PC-3 (cell line): ENCODE results near the gene EPHA3. TPM values are rescaled to one million over a fixed set of nuclear protein-coding genes. Genes with fewer than 3 reads are reported as not detected.

ENCODE experiments used
- ATAC-seq: fragments of 200-7000 bp; cut with Tn5 transposase; 2 replicates; pipeline ENCODE4 v1.9.1; 2020; ENCODE audit warnings: mild to moderate bottlenecking, moderate library complexity
- BruUV-seq: library from RNA; stranded (reverse); fragments of 400-500 nt; replicated peaks from 2 replicates; lab custom pipeline; 2021; lab: Mats Ljungman, UMichigan
- CTCF ChIA-PET: fragments of 300-600 bp; sonication (Branson Sonifier 250); formaldehyde crosslinking; loops from one replicate; lab custom pipeline; 2022; ENCODE audit warnings: antibody characterized with exemption; lab: Charles Lee
- POLR2A ChIA-PET: fragments of 300-600 bp; sonication (Branson Sonifier 250); formaldehyde crosslinking; loops from one replicate; lab custom pipeline; 2022; ENCODE audit warnings: antibody characterized with exemption; ENCODE audit not compliant: unreplicated experiment; lab: Charles Lee
- DNase-seq: peaks from one replicate; pipeline ENCODE4 v3.0.0-alpha.2; 2015
- H2AFZ ChIP-seq: fragments of 300-600 bp; sonication (generic); 2 replicates; pipeline ENCODE4 v1.6.0; 2016; ENCODE audit warnings: antibody characterized with exemption, low read length
- H3F3A ChIP-seq: fragments of 300-600 bp; sonication (generic); one replicate; pipeline ENCODE4 v1.6.0; 2017; ENCODE audit warnings: antibody characterized with exemption, low read length, control low read depth, mild to moderate bottlenecking; ENCODE audit not compliant: unreplicated experiment
- H3K27ac ChIP-seq: fragments of 300-600 bp; sonication (generic); 2 replicates; pipeline ENCODE4 v1.5.1; 2016; ENCODE audit warnings: mild to moderate bottlenecking, low read length
- H3K27me3 ChIP-seq: fragments of 300-600 bp; sonication (generic); 2 replicates; pipeline ENCODE4 v1.6.1; 2016; ENCODE audit warnings: low read length, mixed read lengths
- H3K36me3 ChIP-seq: fragments of 300-600 bp; sonication (generic); 2 replicates; pipeline ENCODE4 v1.6.1; 2016; ENCODE audit warnings: low read depth, mixed run types, low read length, mixed read lengths
- H3K4me1 ChIP-seq: fragments of 300-600 bp; sonication (generic); 2 replicates; pipeline ENCODE4 v1.5.1; 2016; ENCODE audit warnings: low read length; ENCODE audit not compliant: insufficient read depth
- H3K4me2 ChIP-seq: fragments of 300-600 bp; sonication (generic); 2 replicates; pipeline ENCODE4 v1.6.0; 2016; ENCODE audit warnings: low read length
- H3K4me3 ChIP-seq: fragments of 300-600 bp; sonication (generic); 2 replicates; pipeline ENCODE4 v1.5.1; 2016; ENCODE audit warnings: mild to moderate bottlenecking, low read length, mixed read lengths
- H3K79me2 ChIP-seq: fragments of 300-600 bp; sonication (generic); 2 replicates; pipeline ENCODE4 v1.6.1; 2017; ENCODE audit warnings: low read length, mixed read lengths
- H3K9ac ChIP-seq: fragments of 300-600 bp; sonication (generic); 2 replicates; pipeline ENCODE4 v1.6.0; 2016; ENCODE audit warnings: mild to moderate bottlenecking, low read length
- H3K9me2 ChIP-seq: fragments of 300-600 bp; sonication (generic); replicated peaks from 2 replicates; pipeline ENCODE4 v1.6.1; 2016; ENCODE audit warnings: mixed run types, low read length, mixed read lengths
- H3K9me3 ChIP-seq: fragments of 300-600 bp; sonication (generic); 2 replicates; pipeline ENCODE4 v1.6.1; 2016; ENCODE audit warnings: low read length, mixed read lengths
- H4K20me1 ChIP-seq: fragments of 300-600 bp; sonication (generic); 2 replicates; pipeline ENCODE4 v1.6.1; 2016; ENCODE audit warnings: low read length, mixed read lengths
- CTCF ChIP-seq: fragments of 300-600 bp; sonication (generic); conservative IDR thresholded peaks from 2 replicates; pipeline ENCODE4 v1.5.1; 2017; ENCODE audit warnings: antibody characterized with exemption, low read depth, mild to moderate bottlenecking, low read length
- EZH2 ChIP-seq: fragments of 300-600 bp; sonication (generic); IDR thresholded peaks from one replicate; pipeline ENCODE4 v1.6.1; 2017; ENCODE audit warnings: antibody characterized with exemption, mild to moderate bottlenecking, low read length; ENCODE audit not compliant: unreplicated experiment
- EZH2phosphoT487 ChIP-seq: fragments of 300-600 bp; sonication (generic); IDR thresholded peaks from 2 replicates; pipeline ENCODE4 v1.6.1; 2018; ENCODE audit warnings: mild to moderate bottlenecking, antibody characterized with exemption, low read length, borderline replicate concordance
- intact Hi-C: fragments of 100-400 bp; cut with micrococcal nuclease; formaldehyde crosslinking; loops from 2 replicates; pipeline ENCODE4 v1.9.0; 2023
- total RNA-seq: library from RNA; depleted of rRNA; stranded (reverse); fragments of >200 nt; gene quantifications from 2 replicates; pipeline ENCODE4 v1.2.3, GENCODE V29; 2014

Gene EPHA3
- total RNA-seq, 1 experiment from 2014 or later: 0.33 TPM

GRCh38 chr3:89311581-89311980 lies 204.2 kb downstream of the EPHA3 start:
- Histone ChIP-seq H3K4me3 (no peak overlapping the region), H3K79me2 (no peaks in the 10 kb centered on the region), H3K9me3 (no peaks in the 10 kb centered on the region), H3K4me1 (peaks cover 3% of the 10 kb centered on the region; the same call in 1 of the 2 replicates), H3K27me3 (no peaks in the 10 kb centered on the region), H3K9me2 (no peaks in the 10 kb centered on the region), H3K36me3 (no peaks in the 10 kb centered on the region), H4K20me1 (no peaks in the 10 kb centered on the region), H3F3A (no peaks in the 10 kb centered on the region), H2AFZ (no peak overlapping the region), H3K9ac (no peak overlapping the region), H3K4me2 (peak overlapping the region; percentile 12; the same call in 1 of the 2 replicates), H3K27ac (no peak overlapping the region)
- intact Hi-C loops: no loop called here
- TF ChIP-seq EZH2phosphoT487 (no peak), CTCF (no peak), EZH2 (no peak)
- no TSS peak for BruUV-seq
- POLR2A ChIA-PET: no interaction called here
- CTCF ChIA-PET: no interaction called here
- DNase-seq: no peak
- no peak for ATAC-seq

- no peaks in the 10 kb centered on the region for H3F3A ChIP-seq
- no peak overlapping the region for H3K4me3 ChIP-seq
- H4K20me1 ChIP-seq: no peaks in the 10 kb centered on the region
- BruUV-seq: no TSS peak
- no peak for ATAC-seq
- CTCF ChIA-PET: no interaction called here
- H3K4me1 ChIP-seq: peaks cover 3% of the 10 kb centered on the region; the same call in 1 of the 2 replicates
- no peak overlapping the region for H3K9ac ChIP-seq
- no peaks in the 10 kb centered on the region for H3K36me3 ChIP-seq
- H3K4me2 ChIP-seq: no peak overlapping the region
- H2AFZ ChIP-seq: no peak overlapping the region
- no peak for DNase-seq
- intact Hi-C loops: no loop called here
- no peak for TF ChIP-seq EZH2phosphoT487
- no peak for TF ChIP-seq EZH2
- no peak for TF ChIP-seq CTCF
- no peaks in the 10 kb centered on the region for H3K9me2 ChIP-seq
- POLR2A ChIA-PET: no interaction called here
- H3K27ac ChIP-seq: no peak overlapping the region
- no peaks in the 10 kb centered on the region for H3K9me3 ChIP-seq
- H3K79me2 ChIP-seq: no peaks in the 10 kb centered on the region
- H3K27me3 ChIP-seq: no peaks in the 10 kb centered on the region
Measured at GRCh38 chr3:89312141-89312540, 204.7 kb downstream of the EPHA3 start.

- H3F3A ChIP-seq: no peaks in the 10 kb centered on the region
- no peaks in the 10 kb centered on the region for H3K36me3 ChIP-seq
- no peaks in the 10 kb centered on the region for H3K27me3 ChIP-seq
- no peaks in the 10 kb centered on the region for H3K9me2 ChIP-seq
- H4K20me1 ChIP-seq: no peaks in the 10 kb centered on the region
- H3K9ac ChIP-seq: no peak overlapping the region
- ATAC-seq: peak; percentile 74
- H3K4me1 ChIP-seq: peaks cover 3% of the 10 kb centered on the region; the same call in 1 of the 2 replicates
- no TSS peak for BruUV-seq
- H3K27ac ChIP-seq: no peak overlapping the region
- TF ChIP-seq EZH2phosphoT487 (no peak), CTCF (peak; percentile 62; the same call in 1 of the 2 replicates)
- ChIA-PET CTCF (interaction anchor here (0.7 kb wide), 1 partner anchor 777 kb away, joined by 6 read pairs; no protein-coding TSS in a partner anchor), POLR2A (no interaction called here)
- peak; percentile 61 for DNase-seq
- no peak overlapping the region for H3K4me2 ChIP-seq
- no peak overlapping the region for H2AFZ ChIP-seq
- H3K9me3 ChIP-seq: no peaks in the 10 kb centered on the region
- no peak overlapping the region for H3K4me3 ChIP-seq
- intact Hi-C loops: no loop called here
- no peaks in the 10 kb centered on the region for H3K79me2 ChIP-seq
Measured at GRCh38 chr3:89314454-89315098, 207.2 kb downstream of the EPHA3 start.
